ENCODE results near the gene FBXO47.

FBXO47 gene

DNA sequence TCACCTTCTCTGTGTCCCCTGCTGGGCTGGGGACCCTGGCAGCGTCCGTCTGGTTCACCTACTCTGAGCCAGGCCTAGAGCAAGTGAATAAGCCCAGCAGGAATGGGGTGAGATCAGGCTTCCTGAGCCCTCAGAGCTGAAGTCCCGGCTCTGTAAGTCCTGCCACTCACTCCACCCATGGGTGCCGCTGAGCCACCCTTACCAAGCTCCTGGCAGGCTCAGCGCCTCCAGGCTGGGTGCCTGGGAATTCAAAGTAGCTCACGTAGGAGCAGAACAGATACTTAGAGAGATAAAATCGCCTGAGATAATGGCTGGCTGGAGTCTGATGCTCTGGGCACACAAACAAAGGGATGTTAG, 51.6 kb downstream of the FBXO47 start:
- peaks cover 0 to 59% of the 10 kb centered on the region in 2 experiments; a peak in 2 of 3 replicates for H3K36me3 ChIP-seq (ENCODE audit: control insufficient read depth in 2 of 2, insufficient read depth in 1 of 2, low read length in 2 of 2)
- POLR2A ChIA-PET, result interaction anchor here (1.1 kb wide), 1 partner anchor 46 kb away, joined by 6 read pairs; the partner anchor contains the start of gene LASP1

DNA sequence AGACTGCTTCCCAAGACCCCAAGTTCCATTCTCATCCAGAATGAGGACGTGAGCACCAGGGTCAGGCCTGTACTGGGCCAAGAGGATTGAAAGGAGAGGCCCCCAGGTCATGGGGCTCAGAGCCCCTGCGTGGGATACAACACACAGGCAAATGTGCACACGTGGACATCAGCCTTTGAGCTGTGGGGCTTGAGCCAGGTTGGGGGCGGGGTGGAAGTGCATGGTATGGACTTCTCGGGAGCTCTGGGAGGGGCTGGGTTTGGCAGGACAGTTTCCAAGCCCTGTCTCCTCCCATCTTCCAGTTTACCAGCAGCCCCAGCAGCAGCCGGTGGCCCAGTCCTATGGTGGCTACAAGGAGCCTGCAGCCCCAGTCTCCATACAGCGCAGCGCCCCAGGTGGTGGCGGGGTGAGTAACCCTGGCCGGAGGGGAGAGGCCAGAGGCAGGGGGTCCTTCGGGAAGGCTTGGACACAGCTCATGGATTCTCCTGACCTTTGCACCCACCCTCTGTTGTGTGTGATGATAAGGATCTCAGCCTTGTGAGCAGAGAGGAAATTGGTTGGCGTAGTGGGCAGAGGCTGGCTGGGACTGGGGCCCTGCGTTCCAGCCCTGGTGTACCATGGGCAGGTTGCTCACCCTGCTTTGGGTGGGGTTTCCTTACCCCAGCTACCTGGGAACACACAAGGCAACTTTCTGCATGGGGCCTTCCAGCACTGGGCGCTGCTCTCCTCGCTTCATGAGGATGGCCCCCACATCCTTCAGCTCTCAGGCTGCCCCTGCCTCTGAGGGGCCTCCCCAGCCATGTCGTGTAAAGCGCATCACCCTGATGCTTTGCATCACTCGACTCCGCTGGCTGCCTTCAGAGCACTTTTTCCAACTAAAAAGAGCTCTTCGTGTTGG, 52.2 kb downstream of the FBXO47 start:
- no peak overlapping the region for H3K4me3 ChIP-seq (ENCODE audit: low read depth, low read length)
- POLR2A ChIA-PET, result interaction anchor here (1.1 kb wide), 1 partner anchor 45 kb away, joined by 6 read pairs; the partner anchor contains the start of gene LASP1
- peaks cover 0 to 58% of the 10 kb centered on the region in 2 experiments; a peak in 2 of 3 replicates for H3K36me3 ChIP-seq (ENCODE audit: control insufficient read depth in 2 of 2, insufficient read depth in 1 of 2, low read length in 2 of 2)
- H3K4me1 ChIP-seq (ENCODE audit: control insufficient read depth, insufficient read depth, low read length), result no peaks in the 10 kb centered on the region
- CTCF ChIA-PET, result interaction anchor here (0.7 to 2.6 kb wide), 5 partner anchors 9 to 250 kb away, joined by 3 to 12 read pairs (median 3); partner anchors contain the start of gene LASP1NB
- H3K27ac ChIP-seq (ENCODE audit: extremely low read depth, low read depth, low read length), result no peak overlapping the region
- H3K9me3 ChIP-seq (ENCODE audit: control insufficient read depth, insufficient read depth, low read depth, low read length), result no peaks in the 10 kb centered on the region
- TF ChIP-seq HIC1 (tag by site-specific recombination; IDR thresholded peaks at IDR 0.05) (no peak), PATZ1 (tag by site-specific recombination; IDR thresholded peaks at IDR 0.05) (0 out of 2 replicates have a peak, but pooled peaks have one; percentile 14), OSR2 (tag by site-specific recombination; IDR thresholded peaks at IDR 0.05) (no peak), ZNF600 (tag by site-specific recombination; IDR thresholded peaks at IDR 0.05) (0 out of 2 replicates have a peak, but pooled peaks have one; percentile 2), ZNF266 (tag by site-specific recombination; IDR thresholded peaks at IDR 0.05; ENCODE audit: low read depth) (no peak)

More for the DNA sequence above, 51.6 kb downstream of the FBXO47 start:
- H3K4me3 ChIP-seq (ENCODE audit: low read depth, low read length), result no peak overlapping the region
- CTCF ChIA-PET, result interaction anchor here (1.0 to 2.6 kb wide), 3 partner anchors 9 to 60 kb away, joined by 3 to 12 read pairs (median 3); partner anchors contain the start of gene LASP1NB
- no peaks in the 10 kb centered on the region for H3K9me3 ChIP-seq (ENCODE audit: control insufficient read depth, insufficient read depth, low read depth, low read length)
- TF ChIP-seq OVOL3 (tag by site-specific recombination; IDR thresholded peaks at IDR 0.05) (no peak), IKZF3 (tag by site-specific recombination; IDR thresholded peaks at IDR 0.05) (no peak), ZNF114 (tag by site-specific recombination; IDR thresholded peaks at IDR 0.05) (no peak), ZNF837 (tag by site-specific recombination; IDR thresholded peaks at IDR 0.05) (no peak), ZNF335 (tag by site-specific recombination; conservative IDR thresholded peaks at IDR 0.05) (no peak), ZNF629 (tag by site-specific recombination; IDR thresholded peaks at IDR 0.05) (no peak), ZNF341 (tag by site-specific recombination; IDR thresholded peaks at IDR 0.05; ENCODE audit: low read depth) (no peak), ZNF155 (tag by site-specific recombination; IDR thresholded peaks at IDR 0.05) (no peak), PRDM1 (tag by site-specific recombination; IDR thresholded peaks at IDR 0.05) (no peak), ZNF23 (tag by site-specific recombination; IDR thresholded peaks at IDR 0.05; ENCODE audit: borderline replicate concordance) (no peak), ZNF112 (tag by site-specific recombination; IDR thresholded peaks at IDR 0.05) (no peak), FEZF1 (tag by site-specific recombination; IDR thresholded peaks at IDR 0.05) (no peak)
- TF ChIP-seq, protein P1, sequence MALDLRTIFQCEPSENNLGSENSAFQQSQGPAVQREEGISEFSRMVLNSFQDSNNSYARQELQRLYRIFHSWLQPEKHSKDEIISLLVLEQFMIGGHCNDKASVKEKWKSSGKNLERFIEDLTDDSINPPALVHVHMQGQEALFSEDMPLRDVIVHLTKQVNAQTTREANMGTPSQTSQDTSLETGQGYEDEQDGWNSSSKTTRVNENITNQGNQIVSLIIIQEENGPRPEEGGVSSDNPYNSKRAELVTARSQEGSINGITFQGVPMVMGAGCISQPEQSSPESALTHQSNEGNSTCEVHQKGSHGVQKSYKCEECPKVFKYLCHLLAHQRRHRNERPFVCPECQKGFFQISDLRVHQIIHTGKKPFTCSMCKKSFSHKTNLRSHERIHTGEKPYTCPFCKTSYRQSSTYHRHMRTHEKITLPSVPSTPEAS (tag by site-specific recombination; IDR thresholded peaks at IDR 0.05), result no peak
- TF ChIP-seq, protein P2, sequence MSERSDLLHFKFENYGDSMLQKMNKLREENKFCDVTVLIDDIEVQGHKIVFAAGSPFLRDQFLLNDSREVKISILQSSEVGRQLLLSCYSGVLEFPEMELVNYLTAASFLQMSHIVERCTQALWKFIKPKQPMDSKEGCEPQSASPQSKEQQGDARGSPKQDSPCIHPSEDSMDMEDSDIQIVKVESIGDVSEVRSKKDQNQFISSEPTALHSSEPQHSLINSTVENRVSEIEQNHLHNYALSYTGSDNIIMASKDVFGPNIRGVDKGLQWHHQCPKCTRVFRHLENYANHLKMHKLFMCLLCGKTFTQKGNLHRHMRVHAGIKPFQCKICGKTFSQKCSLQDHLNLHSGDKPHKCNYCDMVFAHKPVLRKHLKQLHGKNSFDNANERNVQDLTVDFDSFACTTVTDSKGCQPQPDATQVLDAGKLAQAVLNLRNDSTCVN (tag by site-specific recombination; optimal IDR thresholded peaks at IDR 0.05), result no peak
- H3K27ac ChIP-seq (ENCODE audit: extremely low read depth, low read depth, low read length), result no peak overlapping the region; the same call in 1 of the 2 replicates
- no peaks in the 10 kb centered on the region for H3K4me1 ChIP-seq (ENCODE audit: control insufficient read depth, insufficient read depth, low read length)

Data from HEK293 (cell line).